Measurements from ENCODE around the gene TYRO3. TPM values are rescaled to one million over a fixed set of nuclear protein-coding genes. Genes with fewer than 3 reads are reported as not detected.

Gene TYRO3
- total and polyA plus RNA-seq, 2 donors (not counting 1 experiment from before 2014, with no cell fraction given) = 0.05 TPM; not detected in 1

Other genes starting within 250 kb of the TYRO3 start
- 0.84 and 2.3 TPM in 2 replicates for gene OIP5, start 226.6 kb upstream of the TYRO3 start, total RNA-seq
- gene OIP5, start 226.6 kb upstream of the TYRO3 start, polyA plus RNA-seq = 0.97 and 1.3 TPM in 2 replicates
- gene NUSAP1, start 226.3 kb upstream of the TYRO3 start, total RNA-seq = 5.4 and 7.4 TPM in 2 replicates
- gene NUSAP1, start 226.3 kb upstream of the TYRO3 start, polyA plus RNA-seq = 6.5 and 8.3 TPM in 2 replicates
- 14.8 and 16.0 TPM in 2 replicates for gene NDUFAF1, start 156.7 kb upstream of the TYRO3 start, total RNA-seq
- gene NDUFAF1, start 156.7 kb upstream of the TYRO3 start, polyA plus RNA-seq = 6.1 TPM in 2 replicates
- 39.4 and 45.0 TPM in 2 replicates for gene RTF1, start 142.1 kb upstream of the TYRO3 start, total RNA-seq
- 11.9 and 25.9 TPM in 2 replicates for gene RTF1, start 142.1 kb upstream of the TYRO3 start, polyA plus RNA-seq
- gene ITPKA, start 65.3 kb upstream of the TYRO3 start, total RNA-seq = 0.22 TPM in 1 of 2 replicates, not detected in the other
- not detected in 2 replicates for gene ITPKA, start 65.3 kb upstream of the TYRO3 start, polyA plus RNA-seq
- 3.2 and 4.4 TPM in 2 replicates for gene LTK, start 45.4 kb upstream of the TYRO3 start, total RNA-seq
- 9.7 and 19.4 TPM in 2 replicates for gene LTK, start 45.4 kb upstream of the TYRO3 start, polyA plus RNA-seq
- gene RPAP1, start 15.0 kb upstream of the TYRO3 start, total RNA-seq = 59.4 and 69.6 TPM in 2 replicates
- gene RPAP1, start 15.0 kb upstream of the TYRO3 start, polyA plus RNA-seq = 29.1 and 30.6 TPM in 2 replicates
- gene MGA, start 101.2 kb downstream of the TYRO3 start, total RNA-seq = 77.2 and 79.7 TPM in 2 replicates
- gene MGA, start 101.2 kb downstream of the TYRO3 start, polyA plus RNA-seq = 5.4 and 7.6 TPM in 2 replicates
- 59.2 and 65.5 TPM in 2 replicates for gene MAPKBP1, start 215.3 kb downstream of the TYRO3 start, total RNA-seq
- gene MAPKBP1, start 215.3 kb downstream of the TYRO3 start, polyA plus RNA-seq = 13.9 and 14.1 TPM in 2 replicates